ENCODE results near the gene APCDD1L.

DNA sequence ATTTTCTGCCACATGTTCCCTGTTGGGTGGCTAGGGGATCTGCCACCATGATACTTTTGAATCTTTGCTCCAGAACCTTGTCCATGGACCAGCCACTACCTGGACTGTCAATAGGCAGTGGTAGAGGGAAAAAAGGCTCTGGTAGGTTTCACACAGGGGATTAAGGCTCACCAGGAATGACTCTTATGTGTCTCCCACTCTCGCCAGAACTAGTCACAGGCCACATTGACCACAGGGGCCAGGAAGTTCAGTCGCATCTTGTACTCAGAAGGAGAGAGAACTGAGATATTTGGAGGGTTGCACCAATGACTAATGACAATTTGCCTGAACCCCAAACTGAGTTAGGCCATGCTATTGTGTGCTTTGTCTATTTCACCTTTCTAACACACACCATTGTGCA, 23.6 kb upstream of the APCDD1L start:
- TF ChIP-seq BACH1 (IDR thresholded peaks at IDR 0.05; ENCODE audit: low read length) (no peak), EP300 (IDR thresholded peaks at IDR 0.05; ENCODE audit: borderline replicate concordance in 1 of 2, low read depth in 2 of 2, low read length in 2 of 2) (no peak), SP4 (IDR thresholded peaks at IDR 0.05; ENCODE audit: low read length) (no peak), SP1 (IDR thresholded peaks at IDR 0.05; ENCODE audit: low read depth, low read length) (no peak), TCF12 (IDR thresholded peaks at IDR 0.05; ENCODE audit: low read depth, low read length) (no peak), EGR1 (IDR thresholded peaks at IDR 0.05; ENCODE audit: borderline replicate concordance, low read depth, low read length) (no peak), BCL11A (IDR thresholded peaks at IDR 0.05; ENCODE audit: low read depth in 2 of 2, low read length in 2 of 2) (no peak), NRF1 (IDR thresholded peaks at IDR 0.05; ENCODE audit: low read depth, low read length) (no peak)
- TF ChIP-seq, protein P1, sequence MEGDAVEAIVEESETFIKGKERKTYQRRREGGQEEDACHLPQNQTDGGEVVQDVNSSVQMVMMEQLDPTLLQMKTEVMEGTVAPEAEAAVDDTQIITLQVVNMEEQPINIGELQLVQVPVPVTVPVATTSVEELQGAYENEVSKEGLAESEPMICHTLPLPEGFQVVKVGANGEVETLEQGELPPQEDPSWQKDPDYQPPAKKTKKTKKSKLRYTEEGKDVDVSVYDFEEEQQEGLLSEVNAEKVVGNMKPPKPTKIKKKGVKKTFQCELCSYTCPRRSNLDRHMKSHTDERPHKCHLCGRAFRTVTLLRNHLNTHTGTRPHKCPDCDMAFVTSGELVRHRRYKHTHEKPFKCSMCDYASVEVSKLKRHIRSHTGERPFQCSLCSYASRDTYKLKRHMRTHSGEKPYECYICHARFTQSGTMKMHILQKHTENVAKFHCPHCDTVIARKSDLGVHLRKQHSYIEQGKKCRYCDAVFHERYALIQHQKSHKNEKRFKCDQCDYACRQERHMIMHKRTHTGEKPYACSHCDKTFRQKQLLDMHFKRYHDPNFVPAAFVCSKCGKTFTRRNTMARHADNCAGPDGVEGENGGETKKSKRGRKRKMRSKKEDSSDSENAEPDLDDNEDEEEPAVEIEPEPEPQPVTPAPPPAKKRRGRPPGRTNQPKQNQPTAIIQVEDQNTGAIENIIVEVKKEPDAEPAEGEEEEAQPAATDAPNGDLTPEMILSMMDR (IDR thresholded peaks at IDR 0.05; ENCODE audit: control extremely low read depth in 1 of 3, insufficient read depth in 1 of 3, low read depth in 1 of 3, low read length in 3 of 3) = no peak
- TF ChIP-seq, protein P2, sequence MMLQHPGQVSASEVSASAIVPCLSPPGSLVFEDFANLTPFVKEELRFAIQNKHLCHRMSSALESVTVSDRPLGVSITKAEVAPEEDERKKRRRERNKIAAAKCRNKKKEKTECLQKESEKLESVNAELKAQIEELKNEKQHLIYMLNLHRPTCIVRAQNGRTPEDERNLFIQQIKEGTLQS (IDR thresholded peaks at IDR 0.05; ENCODE audit: insufficient read depth, low read depth, low read length) = no peak
- TF ChIP-seq, protein P3, sequence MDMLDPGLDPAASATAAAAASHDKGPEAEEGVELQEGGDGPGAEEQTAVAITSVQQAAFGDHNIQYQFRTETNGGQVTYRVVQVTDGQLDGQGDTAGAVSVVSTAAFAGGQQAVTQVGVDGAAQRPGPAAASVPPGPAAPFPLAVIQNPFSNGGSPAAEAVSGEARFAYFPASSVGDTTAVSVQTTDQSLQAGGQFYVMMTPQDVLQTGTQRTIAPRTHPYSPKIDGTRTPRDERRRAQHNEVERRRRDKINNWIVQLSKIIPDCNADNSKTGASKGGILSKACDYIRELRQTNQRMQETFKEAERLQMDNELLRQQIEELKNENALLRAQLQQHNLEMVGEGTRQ (IDR thresholded peaks at IDR 0.05; ENCODE audit: low read length) = no peak
